GM19328 (cell line): ENCODE measurements around the gene HEATR9.
"Not testable (repeated sequence)": the region's sequence is repeated elsewhere in the genome, so short reads cannot be mapped to it uniquely, and the experiment has no call there.

Source experiments
- ATAC-seq: cut with Tn5 transposase; IDR thresholded peaks from one replicate; pipeline ENCODE4 v1.9.1; 2021; ENCODE audit warnings: mild to moderate bottlenecking, moderate library complexity; ENCODE audit not compliant: unreplicated experiment

The HEATR9 gene, protein sequence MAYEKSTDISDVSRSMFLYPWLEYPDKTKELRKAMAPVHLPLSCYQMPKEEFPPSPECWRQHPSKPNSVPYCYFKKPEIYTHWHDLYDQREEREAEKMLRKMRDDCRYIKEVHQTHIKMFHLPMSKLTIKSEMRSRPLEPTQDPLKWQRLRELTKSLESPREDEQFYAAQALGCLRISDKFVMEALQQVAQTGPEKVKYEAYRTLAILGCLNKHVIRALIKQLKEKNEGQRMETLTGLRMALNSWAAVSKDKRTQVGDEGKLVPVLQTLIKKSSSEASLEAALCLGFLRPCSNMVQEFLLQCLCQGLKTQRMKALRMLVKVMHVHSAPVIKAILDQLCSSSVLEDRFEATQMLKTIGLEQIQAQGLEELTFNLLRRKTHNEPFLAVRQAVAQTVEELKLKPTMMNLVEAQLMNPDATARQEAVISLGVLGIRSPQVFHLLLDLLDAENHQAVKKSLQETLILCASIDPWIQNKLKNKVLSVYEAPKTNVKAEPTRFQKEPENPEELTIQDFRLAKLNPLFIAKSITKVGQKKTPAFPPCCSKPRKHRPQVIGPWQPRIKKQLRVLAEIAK

DNA sequence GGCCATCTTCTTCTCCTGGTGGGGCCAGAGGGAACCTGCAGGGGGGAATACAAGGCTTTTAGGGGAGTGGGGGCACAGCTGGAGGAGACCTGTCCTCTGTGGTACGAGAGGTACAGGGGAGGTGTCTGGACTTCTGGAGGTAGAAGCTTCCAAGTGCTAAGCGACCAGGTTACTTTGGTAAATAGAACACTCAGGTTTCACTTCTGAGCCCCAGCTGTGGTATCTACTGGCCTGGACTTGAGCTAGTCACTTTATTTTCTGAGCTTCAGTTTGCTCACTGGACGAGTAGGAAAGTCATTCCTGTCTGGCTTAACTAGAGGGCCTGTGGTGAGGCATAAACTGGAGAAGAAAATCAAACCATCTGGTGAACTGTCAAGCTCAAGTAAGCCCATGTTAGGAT is at the start of gene HEATR9:
TSS of gene HEATR9 (minus strand) at position 155 of the 400 bp plus-strand sequence. CDS start at position 6, 149 bp downstream.
- ATAC-seq: no peak

DNA sequence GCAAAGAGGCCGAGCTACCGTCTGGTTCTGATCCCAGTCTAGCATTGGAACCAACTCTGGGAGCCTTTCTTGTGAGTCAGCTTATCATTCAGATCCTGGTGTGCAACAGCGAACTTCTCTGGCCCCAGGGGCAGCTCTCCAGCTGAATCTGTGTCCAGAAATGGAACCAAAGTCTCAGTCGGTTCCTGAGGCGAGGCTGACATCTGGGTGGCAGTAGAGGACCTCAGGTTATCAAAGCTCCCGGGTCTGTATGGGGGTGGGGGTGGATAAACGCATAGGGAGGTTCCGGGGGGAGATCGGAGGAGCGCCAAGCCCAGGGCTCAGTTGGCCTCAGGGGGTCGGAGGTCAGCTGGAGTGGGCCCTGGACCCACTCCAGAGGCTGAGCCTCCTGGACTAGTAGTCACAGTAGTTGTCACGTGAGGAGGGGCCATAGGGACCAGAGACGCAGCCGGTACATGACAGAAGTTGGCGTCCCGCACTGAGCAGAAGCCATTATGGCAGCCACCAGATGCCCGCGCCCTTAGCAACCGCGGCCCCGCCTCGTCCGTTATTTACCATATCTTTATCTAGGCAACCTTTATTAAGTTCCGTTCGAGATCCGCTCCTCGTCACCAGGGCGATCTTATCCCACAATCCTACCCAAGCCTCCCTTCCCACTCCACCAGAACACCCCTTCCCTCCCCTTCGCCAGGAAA is 49.0 kb upstream of the HEATR9 start:
- ATAC-seq: no peak

- ATAC-seq: no peak
Observed at GRCh38 chr17:35915153-35915964, 46.7 kb upstream of the HEATR9 start.

DNA sequence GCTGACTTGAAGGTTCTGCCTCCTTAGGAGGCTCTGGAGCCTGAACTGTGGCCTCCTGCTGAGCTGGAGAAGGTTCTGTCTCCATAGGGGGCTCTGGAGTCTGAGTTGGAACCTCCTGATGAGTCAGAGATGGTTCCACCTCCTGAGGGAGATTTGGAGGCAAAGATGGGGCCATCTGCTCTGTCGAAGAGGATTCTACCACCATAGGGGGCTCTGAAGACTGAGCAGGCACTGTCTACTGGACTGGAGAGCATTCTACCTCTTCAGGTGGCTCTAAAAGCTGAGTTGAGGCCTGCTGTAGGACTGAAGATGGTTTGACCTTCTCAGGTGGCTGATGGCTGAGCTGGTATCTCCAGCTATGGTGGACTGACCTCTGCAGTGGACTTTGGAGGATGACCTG is 45.7 kb upstream of the HEATR9 start:
- ATAC-seq: no peak

DNA sequence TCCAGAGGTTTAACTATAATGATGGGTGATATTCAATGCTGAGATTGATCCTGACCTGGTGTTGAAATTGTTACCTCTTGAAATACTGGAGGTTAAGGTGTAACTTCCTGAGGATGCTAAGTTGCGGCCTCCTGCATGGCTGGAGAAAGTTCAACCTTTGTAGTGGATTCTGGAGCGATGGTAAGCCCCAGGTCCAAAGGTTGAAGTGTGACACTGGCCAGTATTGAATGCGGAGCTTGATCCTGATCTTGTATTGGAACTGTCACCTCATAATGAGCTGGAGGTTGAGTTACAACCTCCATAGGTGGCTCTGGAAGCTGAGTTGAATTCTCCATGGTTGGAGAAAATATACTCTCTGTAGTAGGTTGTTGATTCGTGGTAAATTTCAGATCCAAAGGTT is 44.9 kb upstream of the HEATR9 start:
- no peak for ATAC-seq

- ATAC-seq: no peak
Observed at GRCh38 chr17:35912942-35913341, 44.3 kb upstream of the HEATR9 start.

DNA sequence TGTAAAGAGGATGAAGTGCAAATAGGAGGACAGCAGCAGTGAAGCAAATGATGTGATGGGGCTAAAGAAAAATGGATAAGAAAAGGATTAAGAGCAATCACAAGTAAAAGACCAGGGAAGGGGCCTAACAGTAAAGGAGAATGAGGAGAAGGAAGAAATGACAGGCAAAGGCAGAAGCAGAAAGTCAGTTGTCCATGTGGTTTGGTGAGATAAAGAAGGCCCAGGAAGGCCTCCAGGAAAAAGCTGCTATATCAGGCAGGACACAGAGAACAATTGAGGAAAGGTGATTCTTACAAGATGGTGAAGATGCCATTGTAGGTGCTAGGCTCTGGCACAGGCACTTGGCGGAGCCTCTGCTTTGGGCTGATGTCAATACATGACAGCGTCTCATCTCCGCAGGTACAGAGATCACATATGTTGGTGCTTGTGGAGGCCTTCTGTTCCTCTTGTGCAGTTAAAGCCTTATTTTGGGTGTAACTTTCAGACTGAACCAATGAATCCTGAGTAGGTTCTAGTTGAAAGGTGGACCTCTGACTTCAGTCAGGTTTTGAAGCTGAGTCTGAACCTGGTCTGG is 43.7 kb upstream of the HEATR9 start:
- ATAC-seq: no peak

GRCh38 chr17:35909408-35909807 is 40.7 kb upstream of the HEATR9 start:
- no peak for ATAC-seq

DNA sequence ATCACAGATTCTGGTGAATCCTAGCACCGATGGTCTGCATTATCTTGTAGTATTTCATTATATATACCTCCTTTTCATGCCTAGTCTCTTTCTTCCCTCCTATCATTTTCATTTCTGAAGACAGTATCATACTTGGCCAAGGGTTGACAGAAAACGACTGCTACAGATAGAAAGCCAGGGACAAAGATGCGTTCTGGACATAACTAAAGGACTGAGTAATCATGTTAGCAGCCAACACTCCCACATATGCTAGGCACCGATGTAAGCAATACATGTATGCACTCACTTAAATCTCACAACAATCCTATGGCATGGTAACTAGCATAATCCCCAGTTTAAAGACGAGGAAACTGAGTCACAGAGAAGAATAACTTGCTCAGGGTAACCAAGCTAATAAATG is 39.0 kb upstream of the HEATR9 start:
- no peak for ATAC-seq

- ATAC-seq: no peak
Observed at GRCh38 chr17:35906926-35907637, 38.4 kb upstream of the HEATR9 start.

- ATAC-seq: no peak
Observed at GRCh38 chr17:35906191-35906925, 37.7 kb upstream of the HEATR9 start.

DNA sequence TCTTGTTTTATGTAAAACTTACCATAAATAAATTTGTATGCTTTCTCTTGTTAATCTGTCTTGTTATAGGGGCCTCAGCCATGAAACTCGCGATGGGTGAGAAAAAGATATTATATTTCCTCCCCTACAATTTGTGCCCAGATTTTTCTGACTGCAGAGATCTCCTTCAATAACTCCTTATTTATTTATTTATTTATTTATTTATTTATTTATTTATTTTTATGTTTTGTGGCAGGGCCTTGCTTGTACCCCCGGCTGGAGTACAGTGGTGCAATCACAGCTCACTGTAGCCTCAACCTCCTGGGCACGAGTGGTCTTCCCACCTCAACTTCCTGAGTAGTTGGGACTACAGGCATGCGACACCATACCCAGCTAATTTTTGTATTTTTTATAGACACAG is 34.8 kb upstream of the HEATR9 start:
- ATAC-seq: no peak

DNA sequence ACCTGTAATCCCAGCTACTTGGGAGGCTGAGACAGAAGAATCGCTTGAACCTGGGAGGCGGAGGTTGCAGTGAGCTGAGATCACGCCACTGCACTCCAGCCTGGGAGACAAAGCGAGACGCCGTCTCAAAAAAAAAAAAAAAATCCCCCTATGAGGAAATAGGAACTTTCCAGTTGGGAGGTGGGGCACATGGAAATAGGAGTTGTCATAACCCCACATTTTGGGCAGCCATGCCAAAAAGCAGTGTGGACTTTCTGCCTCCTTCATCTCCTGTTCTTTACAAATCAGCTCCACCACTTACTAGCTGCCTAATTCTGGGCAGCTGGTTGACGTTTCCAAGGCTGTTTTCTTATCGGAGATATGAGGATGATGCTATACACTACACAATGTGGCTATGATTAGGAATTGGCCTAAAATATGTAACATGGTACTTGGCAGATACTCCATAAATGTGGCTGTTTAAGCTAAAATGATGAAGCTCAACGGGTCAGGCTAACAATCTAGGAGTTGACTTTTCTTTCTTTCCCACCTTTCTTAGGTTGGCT is 33.0 kb upstream of the HEATR9 start:
- no peak for ATAC-seq

GRCh38 chr17:35900708-35901480 is 32.2 kb upstream of the HEATR9 start:
- ATAC-seq: no peak

GRCh38 chr17:35900280-35900679 is 31.6 kb upstream of the HEATR9 start:
- no peak for ATAC-seq

GRCh38 chr17:35898283-35899070 is 29.8 kb upstream of the HEATR9 start:
- ATAC-seq: no peak

- not testable (repeated sequence) for ATAC-seq
Observed at GRCh38 chr17:35897772-35898171, 29.1 kb upstream of the HEATR9 start.
